Astrocyte of the cerebellum (primary cell): ENCODE measurements around the gene ATG4A.

Experiments used
- DNase-seq: peaks from one replicate; pipeline ENCODE4 v3.0.0-alpha.2; 2011; ENCODE audit warnings: low read depth
- H3K4me3 ChIP-seq: 2 replicates; pipeline ENCODE4 v1.5.1; 2011; ENCODE audit warnings: mild to moderate bottlenecking, low read depth, low read length, moderate library complexity
- CTCF ChIP-seq: IDR thresholded peaks from 2 replicates; pipeline ENCODE4 v1.5.1; 2012; ENCODE audit warnings: low read length, low read depth, moderate library complexity, mild to moderate bottlenecking; ENCODE audit errors: missing control alignments
- in situ Hi-C: cut with HindIII; loops from 2 replicates; pipeline ENCODE4 v1.10.0; 2017; ENCODE audit warnings: low sequenced_read_pairs

Gene ATG4A

GRCh38 chrX:108148524-108148923 is 56.9 kb downstream of the ATG4A start:
- no peak overlapping the region for H3K4me3 ChIP-seq
- no peak for DNase-seq
- no peak for TF ChIP-seq CTCF
- in situ Hi-C loops = no loop called here

GRCh38 chrX:108156082-108156481 is 64.5 kb downstream of the ATG4A start:
- in situ Hi-C loops = no loop called here
- no peak for DNase-seq
- H3K4me3 ChIP-seq = no peak overlapping the region
- TF ChIP-seq CTCF = no peak

GRCh38 chrX:108156934-108157466 is 65.4 kb downstream of the ATG4A start:
- in situ Hi-C loops = no loop called here
- no peak overlapping the region for H3K4me3 ChIP-seq
- no peak for TF ChIP-seq CTCF
- DNase-seq = no peak

GRCh38 chrX:108157628-108158027 is 66.0 kb downstream of the ATG4A start:
- no peak for DNase-seq
- no peak overlapping the region for H3K4me3 ChIP-seq
- in situ Hi-C loops = no loop called here
- TF ChIP-seq CTCF = no peak

GRCh38 chrX:108159028-108159670 is 67.6 kb downstream of the ATG4A start:
- TF ChIP-seq CTCF = no peak
- H3K4me3 ChIP-seq = no peak overlapping the region

GRCh38 chrX:108160309-108160708 is 68.7 kb downstream of the ATG4A start:
- no peak for DNase-seq
- no peak for TF ChIP-seq CTCF
- no peak overlapping the region for H3K4me3 ChIP-seq
- in situ Hi-C loops = no loop called here

More at GRCh38 chrX:108159028-108159670, 67.6 kb downstream of the ATG4A start:
- in situ Hi-C loops = no loop called here
- no peak for DNase-seq
